ENCODE results near the gene CRNKL1. TPM values are rescaled to one million over a fixed set of nuclear protein-coding genes. Genes with fewer than 3 reads are reported as not detected.

CRNKL1 gene
- total RNA-seq, 1 donor, result 33.7 TPM

DNA sequence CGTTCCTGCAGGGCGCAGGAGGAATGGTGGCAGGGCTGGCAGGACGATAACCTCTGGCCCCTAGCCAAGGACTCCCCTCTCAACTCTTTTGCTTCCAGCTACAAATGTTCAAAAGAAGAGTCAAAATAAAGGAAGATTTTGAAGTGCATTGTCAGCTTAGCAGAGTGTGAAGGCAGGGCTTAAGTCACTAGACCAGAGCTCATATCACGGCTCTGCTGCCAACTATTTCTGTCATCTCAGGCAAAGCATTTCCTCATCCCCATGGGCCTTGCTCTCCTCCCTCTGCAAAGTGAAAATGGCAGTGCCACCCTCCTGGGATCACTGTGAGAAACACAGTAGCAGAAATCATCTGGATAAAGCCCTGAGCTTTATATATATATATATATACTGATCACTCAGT, 36.8 kb upstream of the CRNKL1 start:
- Histone ChIP-seq H4K20me1 (ENCODE audit: insufficient read depth, low read length) (no peaks in the 10 kb centered on the region), H3K79me2 (ENCODE audit: insufficient read depth, low read length) (no peaks in the 10 kb centered on the region), H3K36me3 (ENCODE audit: insufficient read depth, low read length) (no peaks in the 10 kb centered on the region), H3K9me3 (ENCODE audit: low read depth, low read length) (no peaks in the 10 kb centered on the region), H3K4me2 (ENCODE audit: insufficient read depth, low read length) (no peak overlapping the region), H2AFZ (ENCODE audit: low read length) (no peak overlapping the region), H3K4me3 (ENCODE audit: insufficient read depth, low read length) (no peak overlapping the region), H3K27me3 (ENCODE audit: insufficient read depth, low read length) (no peaks in the 10 kb centered on the region), H3K27ac (ENCODE audit: low read depth, low read length) (no peak overlapping the region), H3K4me1 (ENCODE audit: insufficient read depth, low read length) (no peaks in the 10 kb centered on the region)
- no peak for DNase-seq (ENCODE audit: insufficient read length, low spot score, missing footprints)
- TF ChIP-seq, protein P1, sequence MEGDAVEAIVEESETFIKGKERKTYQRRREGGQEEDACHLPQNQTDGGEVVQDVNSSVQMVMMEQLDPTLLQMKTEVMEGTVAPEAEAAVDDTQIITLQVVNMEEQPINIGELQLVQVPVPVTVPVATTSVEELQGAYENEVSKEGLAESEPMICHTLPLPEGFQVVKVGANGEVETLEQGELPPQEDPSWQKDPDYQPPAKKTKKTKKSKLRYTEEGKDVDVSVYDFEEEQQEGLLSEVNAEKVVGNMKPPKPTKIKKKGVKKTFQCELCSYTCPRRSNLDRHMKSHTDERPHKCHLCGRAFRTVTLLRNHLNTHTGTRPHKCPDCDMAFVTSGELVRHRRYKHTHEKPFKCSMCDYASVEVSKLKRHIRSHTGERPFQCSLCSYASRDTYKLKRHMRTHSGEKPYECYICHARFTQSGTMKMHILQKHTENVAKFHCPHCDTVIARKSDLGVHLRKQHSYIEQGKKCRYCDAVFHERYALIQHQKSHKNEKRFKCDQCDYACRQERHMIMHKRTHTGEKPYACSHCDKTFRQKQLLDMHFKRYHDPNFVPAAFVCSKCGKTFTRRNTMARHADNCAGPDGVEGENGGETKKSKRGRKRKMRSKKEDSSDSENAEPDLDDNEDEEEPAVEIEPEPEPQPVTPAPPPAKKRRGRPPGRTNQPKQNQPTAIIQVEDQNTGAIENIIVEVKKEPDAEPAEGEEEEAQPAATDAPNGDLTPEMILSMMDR (IDR thresholded peaks at IDR 0.05; ENCODE audit: extremely low read depth, low read depth, low read length), result no peak

- H3K27ac ChIP-seq (ENCODE audit: low read depth, low read length), result no peak overlapping the region
- TF ChIP-seq, protein P1 (IDR thresholded peaks at IDR 0.05; ENCODE audit: extremely low read depth, low read depth, low read length), result no peak
- no peaks in the 10 kb centered on the region for H4K20me1 ChIP-seq (ENCODE audit: insufficient read depth, low read length)
- H3K4me3 ChIP-seq (ENCODE audit: insufficient read depth, low read length), result no peak overlapping the region
- no peak for DNase-seq (ENCODE audit: insufficient read length, low spot score, missing footprints)
- no peaks in the 10 kb centered on the region for H3K4me1 ChIP-seq (ENCODE audit: insufficient read depth, low read length)
- no peaks in the 10 kb centered on the region for H3K36me3 ChIP-seq (ENCODE audit: insufficient read depth, low read length)
- no peaks in the 10 kb centered on the region for H3K9me3 ChIP-seq (ENCODE audit: low read depth, low read length)
- H2AFZ ChIP-seq (ENCODE audit: low read length), result no peak overlapping the region
- H3K27me3 ChIP-seq (ENCODE audit: insufficient read depth, low read length), result peaks cover 4% of the 10 kb centered on the region
- H3K4me2 ChIP-seq (ENCODE audit: insufficient read depth, low read length), result no peak overlapping the region
- H3K79me2 ChIP-seq (ENCODE audit: insufficient read depth, low read length), result no peaks in the 10 kb centered on the region
Measured at GRCh38 chr20:20085812-20086211, 33.5 kb upstream of the CRNKL1 start.

- Histone ChIP-seq H3K27me3 (ENCODE audit: insufficient read depth, low read length) (peaks cover 6% of the 10 kb centered on the region), H3K9me3 (ENCODE audit: low read depth, low read length) (no peaks in the 10 kb centered on the region), H2AFZ (ENCODE audit: low read length) (no peak overlapping the region), H4K20me1 (ENCODE audit: insufficient read depth, low read length) (no peaks in the 10 kb centered on the region), H3K4me2 (ENCODE audit: insufficient read depth, low read length) (no peak overlapping the region), H3K27ac (ENCODE audit: low read depth, low read length) (no peak overlapping the region), H3K4me3 (ENCODE audit: insufficient read depth, low read length) (no peak overlapping the region), H3K36me3 (ENCODE audit: insufficient read depth, low read length) (no peaks in the 10 kb centered on the region), H3K4me1 (ENCODE audit: insufficient read depth, low read length) (no peaks in the 10 kb centered on the region), H3K79me2 (ENCODE audit: insufficient read depth, low read length) (no peaks in the 10 kb centered on the region)
- DNase-seq (ENCODE audit: insufficient read length, low spot score, missing footprints), result no peak
- TF ChIP-seq, protein P1 (IDR thresholded peaks at IDR 0.05; ENCODE audit: extremely low read depth, low read depth, low read length), result no peak
Measured at GRCh38 chr20:20085071-20085470, 32.8 kb upstream of the CRNKL1 start.

DNA sequence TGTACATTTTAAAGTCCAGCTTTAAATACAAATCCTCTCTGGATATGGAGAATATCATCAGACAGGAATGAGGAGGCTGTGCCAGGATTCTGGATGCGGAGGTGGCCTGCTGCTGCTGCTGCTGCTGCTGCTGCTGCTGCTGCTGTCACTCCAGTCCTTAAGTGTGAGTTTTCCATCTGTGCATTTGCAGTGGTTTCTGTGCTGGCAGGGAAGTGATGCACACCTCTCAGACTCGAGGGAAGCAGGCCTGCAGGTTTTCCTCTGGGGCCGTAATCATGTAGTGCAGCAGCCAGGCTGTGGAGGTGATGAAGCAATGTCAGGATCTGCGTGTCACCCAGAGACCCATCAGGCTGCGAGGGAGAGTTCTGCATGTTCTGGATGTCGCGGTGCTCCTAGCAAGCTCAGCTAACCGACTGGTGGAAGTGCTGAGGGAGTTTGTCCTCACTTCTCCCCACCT, 32.1 kb upstream of the CRNKL1 start:
- Histone ChIP-seq H3K9me3 (ENCODE audit: low read depth, low read length) (no peaks in the 10 kb centered on the region), H3K27ac (ENCODE audit: low read depth, low read length) (no peak overlapping the region), H3K36me3 (ENCODE audit: insufficient read depth, low read length) (no peaks in the 10 kb centered on the region), H2AFZ (ENCODE audit: low read length) (no peak overlapping the region), H4K20me1 (ENCODE audit: insufficient read depth, low read length) (no peaks in the 10 kb centered on the region), H3K4me1 (ENCODE audit: insufficient read depth, low read length) (no peaks in the 10 kb centered on the region), H3K79me2 (ENCODE audit: insufficient read depth, low read length) (no peaks in the 10 kb centered on the region), H3K27me3 (ENCODE audit: insufficient read depth, low read length) (peaks cover 7% of the 10 kb centered on the region), H3K4me2 (ENCODE audit: insufficient read depth, low read length) (peak overlapping the region; percentile 53), H3K4me3 (ENCODE audit: insufficient read depth, low read length) (no peak overlapping the region)
- no peak for DNase-seq (ENCODE audit: insufficient read length, low spot score, missing footprints)
- TF ChIP-seq, protein P1 (IDR thresholded peaks at IDR 0.05; ENCODE audit: extremely low read depth, low read depth, low read length), result no peak

Data from osteoblast (primary cell).